HEK293 (cell line): ENCODE measurements around the gene WNT7A.

Experiments used
- CTCF ChIA-PET: fragments of 350-600 bp; formaldehyde crosslinking; extraction: SDS; loops from one replicate; lab custom pipeline; 2021; ENCODE audit warnings: antibody characterized with exemption; lab: Yijun Ruan, JAX
- POLR2A ChIA-PET: fragments of 300-600 bp; formaldehyde crosslinking; extraction: SDS; loops from one replicate; lab custom pipeline; 2020; ENCODE audit warnings: antibody characterized with exemption, inconsistent platforms; lab: Yijun Ruan, JAX
- H3K27ac ChIP-seq: fragments of 200-500 bp; sonication (Bioruptor generic); 2 replicates; pipeline ENCODE4 v1.5.1; 2014; ENCODE audit warnings: low read depth, low read length, control low read depth, inconsistent platforms; ENCODE audit errors: extremely low read depth
- H3K36me3 ChIP-seq, 2 experiments: fragments of 200-500 bp in 1 of 2; sonication (Bioruptor generic) in 1 of 2; 1 replicate in 1 of 2; 2 replicates in 1 of 2; pipeline ENCODE4 v1.5.1; 2014 to 2017; ENCODE audit warnings: inconsistent platforms in 2 of 2, low read length in 2 of 2; ENCODE audit not compliant: control insufficient read depth in 2 of 2, insufficient read depth in 1 of 2
- H3K4me1 ChIP-seq: fragments of 200-500 bp; sonication (Bioruptor generic); 2 replicates; pipeline ENCODE4 v1.5.1; 2014; ENCODE audit warnings: mild to moderate bottlenecking, low read length, inconsistent platforms; ENCODE audit not compliant: control insufficient read depth, insufficient read depth
- H3K4me3 ChIP-seq: 2 replicates; pipeline ENCODE4 v1.5.1; 2011; ENCODE audit warnings: low read depth, mild to moderate bottlenecking, control low read depth, low read length, moderate library complexity
- H3K9me3 ChIP-seq: fragments of 200-500 bp; sonication (Bioruptor generic); 2 replicates; pipeline ENCODE4 v1.5.1; 2014; ENCODE audit warnings: low read depth, low read length, inconsistent platforms; ENCODE audit not compliant: control insufficient read depth, insufficient read depth
- KLF10 ChIP-seq: fragments of 450-650 bp; IDR thresholded peaks from 2 replicates; pipeline ENCODE4 v1.5.1; 2018; ENCODE audit warnings: missing biosample characterization, mild to moderate bottlenecking, missing genetic modification characterization
- SETDB1 ChIP-seq: IDR thresholded peaks from one replicate; pipeline ENCODE4 v1.6.1; 2017; ENCODE audit warnings: mild to moderate bottlenecking, low read length, moderate library complexity, mixed read lengths; ENCODE audit not compliant: insufficient read length
- SP7 ChIP-seq: fragments of 450-650 bp; formaldehyde crosslinking; IDR thresholded peaks from 2 replicates; pipeline ENCODE4 v1.5.1; 2016; ENCODE audit warnings: missing biosample characterization, missing genetic modification characterization
- ZBTB1 ChIP-seq: fragments of 450-650 bp; formaldehyde crosslinking; IDR thresholded peaks from 2 replicates; pipeline ENCODE4 v1.5.1; 2016; ENCODE audit warnings: missing biosample characterization, missing genetic modification characterization
- ZBTB8A ChIP-seq: fragments of 450-650 bp; formaldehyde crosslinking; IDR thresholded peaks from 2 replicates; pipeline ENCODE4 v1.5.1; 2016; ENCODE audit warnings: missing biosample characterization, missing genetic modification characterization
- ZIC2 ChIP-seq: fragments of 450-650 bp; formaldehyde crosslinking; IDR thresholded peaks from 2 replicates; pipeline ENCODE4 v1.5.1; 2016; ENCODE audit warnings: missing biosample characterization, missing genetic modification characterization
- ZNF26 ChIP-seq: fragments of 450-650 bp; formaldehyde crosslinking; IDR thresholded peaks from 2 replicates; pipeline ENCODE4 v1.5.1; 2016; ENCODE audit warnings: missing biosample characterization, missing genetic modification characterization
- ZNF362 ChIP-seq: fragments of 450-650 bp; formaldehyde crosslinking; IDR thresholded peaks from 2 replicates; pipeline ENCODE4 v1.5.1; 2016; ENCODE audit warnings: missing biosample characterization, missing genetic modification characterization
- ZNF366 ChIP-seq: fragments of 450-650 bp; formaldehyde crosslinking; conservative IDR thresholded peaks from 2 replicates; pipeline ENCODE4 v1.5.1; 2016; ENCODE audit warnings: missing biosample characterization, missing genetic modification characterization
- ZNF518A ChIP-seq: fragments of 450-650 bp; formaldehyde crosslinking; conservative IDR thresholded peaks from 2 replicates; pipeline ENCODE4 v1.5.1; 2016; ENCODE audit warnings: low read depth, missing biosample characterization, missing genetic modification characterization
- ZNF549 ChIP-seq: fragments of 450-650 bp; IDR thresholded peaks from 2 replicates; pipeline ENCODE4 v1.5.1; 2018; ENCODE audit warnings: missing biosample characterization, missing genetic modification characterization, mild to moderate bottlenecking, inconsistent platforms, moderate library complexity
- ZNF571 ChIP-seq: fragments of 450-650 bp; formaldehyde crosslinking; IDR thresholded peaks from 2 replicates; pipeline ENCODE4 v1.5.0; 2017; ENCODE audit warnings: missing biosample characterization, missing genetic modification characterization
- ZNF585B ChIP-seq: fragments of 450-650 bp; formaldehyde crosslinking; IDR thresholded peaks from 2 replicates; pipeline ENCODE4 v1.5.1; 2016; ENCODE audit warnings: missing biosample characterization, missing genetic modification characterization
- ZNF600 ChIP-seq: fragments of 450-650 bp; formaldehyde crosslinking; IDR thresholded peaks from 2 replicates; pipeline ENCODE4 v1.5.1; 2016; ENCODE audit warnings: missing biosample characterization, missing genetic modification characterization
- ZNF623 ChIP-seq: fragments of 450-650 bp; formaldehyde crosslinking; IDR thresholded peaks from 2 replicates; pipeline ENCODE4 v1.5.1; 2016; ENCODE audit warnings: missing biosample characterization, missing genetic modification characterization
- ZNF664 ChIP-seq: fragments of 450-650 bp; formaldehyde crosslinking; IDR thresholded peaks from 2 replicates; pipeline ENCODE4 v1.5.1; 2016; ENCODE audit warnings: missing biosample characterization, missing genetic modification characterization
- ZNF692 ChIP-seq: fragments of 450-650 bp; formaldehyde crosslinking; IDR thresholded peaks from 2 replicates; pipeline ENCODE4 v1.5.1; 2016; ENCODE audit warnings: missing biosample characterization, missing genetic modification characterization
- ZSCAN30 ChIP-seq: fragments of 450-650 bp; IDR thresholded peaks from 2 replicates; pipeline ENCODE4 v1.5.1; 2018; ENCODE audit warnings: missing biosample characterization, mild to moderate bottlenecking, missing genetic modification characterization, moderate library complexity
- ZSCAN4 ChIP-seq: fragments of 450-650 bp; formaldehyde crosslinking; IDR thresholded peaks from 2 replicates; pipeline ENCODE4 v1.5.1; 2017; ENCODE audit warnings: missing biosample characterization, missing genetic modification characterization

Gene WNT7A

GRCh38 chr3:13785853-13786436 is 93.9 kb downstream of the WNT7A start (continued):
- TF ChIP-seq ZNF518A (tag by site-specific recombination): no peak
- no peak for TF ChIP-seq SETDB1
- TF ChIP-seq ZBTB1 (tag by site-specific recombination): no peak

GRCh38 chr3:13785351-13785750 is 94.5 kb downstream of the WNT7A start:
- CTCF ChIA-PET: no interaction called here
- 0 out of 2 replicates have a peak, but pooled peaks have one; percentile 9 for TF ChIP-seq ZIC2
- TF ChIP-seq ZNF585B: no peak
- TF ChIP-seq ZNF571 (tag by site-specific recombination): no peak
- no peak overlapping the region for H3K4me3 ChIP-seq

GRCh38 chr3:13783476-13783875 is 96.4 kb downstream of the WNT7A start:
- H3K4me1 ChIP-seq: no peaks in the 10 kb centered on the region
- ChIA-PET POLR2A (no interaction called here), CTCF (interaction anchor here (0.6 to 1.9 kb wide), 2 partner anchors 97 to 1860 kb away, joined by 4 to 7 read pairs; partner anchors contain the start of gene WNT7A)
- no peaks in the 10 kb centered on the region for H3K9me3 ChIP-seq
- no peak overlapping the region for H3K27ac ChIP-seq
- H3K4me3 ChIP-seq: no peak overlapping the region
- H3K36me3 ChIP-seq: no peaks in the 10 kb centered on the region
- TF ChIP-seq ZNF664 (tag by site-specific recombination) (no peak), ZNF366 (tag by site-specific recombination) (no peak), SP7 (tag by site-specific recombination) (0 out of 2 replicates have a peak, but pooled peaks have one; percentile 28), ZSCAN30 (tag by site-specific recombination) (no peak), KLF10 (tag by site-specific recombination) (no peak), ZNF26 (tag by site-specific recombination) (peak; percentile 34; the same call in 1 of the 2 replicates)

More at GRCh38 chr3:13785351-13785750, 94.5 kb downstream of the WNT7A start:
- Histone ChIP-seq H3K9me3 (no peaks in the 10 kb centered on the region), H3K36me3 (no peaks in the 10 kb centered on the region), H3K27ac (no peak overlapping the region), H3K4me1 (no peaks in the 10 kb centered on the region)
- POLR2A ChIA-PET: no interaction called here

- ChIA-PET CTCF (interaction anchor here (0.6 kb wide), 1 partner anchor 249 kb away, joined by 3 read pairs; no protein-coding TSS in a partner anchor), POLR2A (no interaction called here)
- H3K27ac ChIP-seq: no peak overlapping the region
- TF ChIP-seq ZNF362 (tag by site-specific recombination) (no peak), ZNF600 (no peak), ZNF549 (no peak), ZNF623 (tag by site-specific recombination) (no peak), ZNF692 (no peak), ZBTB8A (no peak), ZSCAN4 (tag by site-specific recombination) (no peak)
Measured at GRCh38 chr3:13782501-13782900, 97.4 kb downstream of the WNT7A start.

More at GRCh38 chr3:13782501-13782900, 97.4 kb downstream of the WNT7A start:
- Histone ChIP-seq H3K4me1 (no peaks in the 10 kb centered on the region), H3K36me3 (no peaks in the 10 kb centered on the region), H3K4me3 (no peak overlapping the region), H3K9me3 (no peaks in the 10 kb centered on the region)
